CMK (cell line): ENCODE data around the gene SERGEF.

Experiments used
- DNase-seq: peaks from one replicate; pipeline ENCODE4 v3.0.0-alpha.2; 2010; ENCODE audit warnings: low read depth

The SERGEF gene

DNA sequence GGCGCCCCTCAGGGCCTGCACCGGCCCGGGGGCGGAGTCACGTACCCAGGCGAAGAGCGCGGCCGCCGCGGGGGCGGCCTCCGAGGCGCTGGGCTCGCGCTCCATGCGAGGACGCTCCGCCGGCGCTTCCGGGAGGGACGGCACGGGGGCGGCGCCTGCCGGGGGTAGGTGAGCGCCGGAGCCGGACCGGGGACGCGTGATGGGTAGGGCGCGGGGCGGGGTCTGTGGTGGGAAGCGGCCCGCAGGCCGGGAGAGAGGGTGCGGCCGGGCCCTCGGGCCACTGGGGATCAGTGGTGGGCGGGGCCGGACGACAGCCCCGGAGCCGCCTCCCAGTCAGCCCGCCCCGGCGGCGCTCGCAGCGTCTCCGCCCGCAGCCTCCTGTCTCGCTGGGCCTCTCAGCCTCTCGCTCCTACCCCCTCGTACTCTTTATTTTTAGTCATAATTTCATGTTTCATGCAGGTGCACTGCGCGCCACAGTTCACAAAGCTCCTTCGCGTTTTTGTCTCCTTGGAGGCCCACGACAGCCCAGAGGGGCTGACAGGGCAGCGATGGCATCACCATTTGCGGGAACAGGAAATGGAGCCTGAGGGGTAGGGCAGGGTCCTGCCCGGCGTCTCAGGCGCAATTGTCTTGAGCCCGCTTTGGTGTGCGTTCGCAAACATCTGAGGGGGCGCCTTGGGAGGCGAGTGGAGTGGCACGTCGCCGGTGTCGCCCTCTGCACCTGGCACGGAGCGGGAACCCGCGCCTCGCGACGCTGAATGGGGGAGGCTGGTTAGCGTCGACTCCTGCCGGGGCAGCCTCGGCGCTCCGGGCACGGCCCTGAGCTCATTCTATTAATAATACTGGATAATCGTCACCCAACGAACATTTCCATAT is at the start of gene SERGEF:
SERGEF (minus strand) TSS at position 142 of the 876 bp plus-strand sequence; CDS start at position 105, 37 bp downstream.
- peak; percentile 67 for DNase-seq

DNA sequence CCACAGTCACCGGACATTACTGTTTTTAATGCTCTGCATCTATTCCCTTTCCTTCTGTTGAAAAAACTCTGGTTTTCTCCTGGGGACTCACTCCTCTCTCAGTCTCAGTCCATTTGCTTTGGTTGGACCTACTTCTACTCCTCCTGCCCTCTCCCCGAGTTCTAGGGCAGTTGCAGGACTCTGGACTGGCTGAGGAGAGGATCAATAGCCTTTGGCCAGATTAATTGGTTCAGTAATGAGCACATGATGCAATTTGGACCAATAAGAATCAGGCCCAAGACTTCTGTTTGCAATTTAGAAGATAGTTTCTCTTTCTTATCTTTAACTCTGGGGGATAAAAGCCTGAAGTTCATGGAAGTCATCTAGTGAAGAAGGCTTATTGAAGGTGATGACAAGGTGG is 48.5 kb upstream of the SERGEF start:
- DNase-seq = no peak

DNA sequence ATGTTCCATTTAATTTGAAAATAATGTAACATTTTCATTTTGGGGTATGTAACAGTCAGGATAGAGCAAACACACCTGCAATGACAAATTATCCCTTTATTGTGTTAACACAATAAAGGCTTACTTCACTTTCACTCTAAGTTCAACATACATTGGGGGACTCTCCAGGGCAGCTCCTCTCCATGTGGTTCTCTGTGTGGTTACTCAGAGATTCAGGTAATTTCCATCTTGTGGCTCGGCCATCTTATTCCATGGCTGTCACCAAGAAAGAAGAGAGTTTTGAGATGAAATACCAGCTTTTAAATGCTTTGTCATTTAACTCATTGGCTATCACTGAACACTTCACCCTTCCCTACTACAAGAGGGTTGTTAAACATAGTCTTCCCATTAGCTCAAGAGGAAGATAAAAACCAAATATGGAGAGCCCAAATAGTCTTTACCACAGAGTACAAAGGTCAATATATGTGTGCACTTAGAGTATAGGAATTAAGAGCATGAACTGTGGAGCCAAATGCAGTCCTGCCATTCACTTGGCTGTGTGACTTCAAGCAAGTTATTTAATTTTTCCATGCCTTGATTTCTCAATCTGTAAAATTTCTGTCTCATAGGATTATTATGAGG is 43.8 kb upstream of the SERGEF start:
- DNase-seq = no peak

DNA sequence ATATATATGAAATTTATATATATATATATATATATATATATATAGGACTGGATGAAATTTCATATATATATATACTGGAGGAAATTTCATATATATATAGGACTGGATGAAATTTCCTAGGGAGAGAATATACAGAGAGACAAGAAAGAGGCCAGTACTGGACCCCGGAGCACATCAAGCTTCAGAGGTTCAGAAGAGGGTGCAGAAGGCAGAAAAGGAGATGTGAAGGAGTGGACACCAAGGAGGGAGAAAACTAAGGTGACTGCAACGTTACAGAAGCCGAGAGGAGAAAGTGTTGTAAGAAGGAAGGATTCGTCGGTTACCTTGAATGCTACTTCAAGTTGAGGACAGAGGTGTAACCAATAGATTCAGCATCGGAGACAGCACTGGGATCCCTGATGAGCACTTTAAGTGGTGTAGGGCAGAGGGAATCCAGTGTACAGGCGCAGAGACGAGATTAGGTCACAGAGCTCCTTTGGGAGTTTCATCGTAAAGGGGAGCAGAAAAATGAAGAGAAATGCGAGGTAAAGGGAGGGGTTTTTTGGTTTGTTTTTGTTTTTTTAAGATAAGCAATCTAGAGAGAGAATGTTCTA is 41.8 kb upstream of the SERGEF start:
- no peak for DNase-seq

DNA sequence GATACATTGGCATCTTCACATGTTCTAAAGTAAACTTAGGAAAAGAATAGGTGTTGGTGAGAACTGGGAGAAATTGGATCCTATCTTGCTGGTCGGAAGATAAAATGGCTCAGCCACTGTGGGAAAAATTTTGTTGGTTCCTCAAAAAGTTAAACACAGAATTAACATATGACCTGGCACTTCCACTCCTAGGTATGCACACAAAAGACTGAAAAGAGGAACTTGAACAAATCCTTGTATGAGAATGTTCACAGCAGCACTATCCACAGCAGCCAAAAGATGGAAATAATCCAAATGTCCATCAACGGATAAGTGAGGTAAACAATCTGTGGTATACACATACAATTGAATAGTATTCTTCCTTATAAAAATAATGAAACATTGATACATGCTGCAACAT is 38.0 kb upstream of the SERGEF start:
- no peak for DNase-seq

DNA sequence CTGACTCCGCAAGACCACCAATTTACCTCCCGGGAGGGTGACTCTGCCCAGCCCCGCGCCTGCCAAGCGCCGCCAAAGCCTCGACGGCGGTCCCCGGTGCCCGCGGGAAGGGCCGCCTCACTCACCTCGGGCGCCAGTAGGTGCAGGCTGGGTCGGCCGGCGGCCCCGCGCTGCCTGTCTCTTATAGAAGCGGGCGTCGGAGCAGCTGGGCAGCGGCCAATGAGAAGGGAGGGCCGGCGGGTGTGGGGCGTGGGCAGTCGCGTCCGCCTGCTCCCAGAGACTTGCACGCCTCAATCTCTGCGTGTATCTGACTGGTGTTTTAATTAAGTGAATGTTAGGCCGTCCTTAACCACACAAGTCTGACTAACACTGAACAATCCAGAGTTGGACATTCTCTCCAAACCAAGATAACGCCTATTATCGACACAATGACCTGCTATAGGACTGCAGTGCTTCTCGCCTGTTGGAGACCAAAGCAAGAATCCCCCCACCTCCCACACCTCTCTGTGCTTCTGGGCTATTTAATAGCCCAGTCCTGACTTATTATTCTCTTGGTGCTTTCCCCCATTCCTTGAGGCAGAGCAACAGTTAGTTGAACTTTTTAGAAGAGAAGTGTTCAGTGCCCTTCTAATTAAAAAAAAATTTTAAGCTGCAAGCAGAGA is 33.4 kb upstream of the SERGEF start, which contains the start of gene TPH1:
TPH1 (minus strand) TSS at position 154 of the 662 bp plus-strand sequence. CDS start 5,507 bp downstream, outside the sequence.
- no peak for DNase-seq

DNA sequence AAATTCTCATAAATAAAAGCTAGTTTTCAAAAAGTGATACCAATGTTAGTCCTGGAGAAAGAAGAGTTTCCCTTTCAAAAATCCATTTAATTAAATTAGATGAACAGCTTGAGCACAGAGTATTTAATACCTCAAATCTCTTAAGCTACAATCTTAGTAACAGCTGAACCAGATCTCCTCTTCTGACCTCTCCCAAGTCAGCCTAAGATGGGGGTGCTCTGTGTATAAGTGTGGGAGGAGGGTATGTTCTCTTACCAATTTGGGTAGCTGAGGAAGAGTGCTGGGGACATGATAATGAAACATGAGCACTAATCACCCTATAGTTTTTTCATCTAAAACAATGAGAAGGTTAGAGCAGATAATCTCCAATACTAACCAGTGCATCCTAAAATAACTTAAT is 23.6 kb upstream of the SERGEF start:
- no peak for DNase-seq

DNA sequence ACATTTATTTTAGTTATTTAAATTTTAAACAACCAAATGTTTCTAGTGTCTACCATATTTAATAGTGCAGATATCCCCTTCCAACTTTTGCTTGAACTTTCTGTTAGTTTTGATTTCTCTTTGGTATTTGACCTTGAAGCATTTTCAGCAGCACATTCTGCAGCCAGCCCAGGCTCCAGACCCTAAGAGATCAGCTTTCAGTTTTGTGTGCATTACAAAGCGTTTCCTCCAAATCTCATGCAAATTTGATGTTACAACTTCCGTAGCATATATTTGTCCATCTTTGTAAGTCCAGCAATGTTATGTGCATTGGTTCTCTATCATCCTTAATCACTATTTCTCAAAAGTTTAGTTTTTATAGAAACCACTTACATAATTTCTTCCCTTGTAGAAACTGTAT is 14.6 kb upstream of the SERGEF start:
- DNase-seq = no peak

DNA sequence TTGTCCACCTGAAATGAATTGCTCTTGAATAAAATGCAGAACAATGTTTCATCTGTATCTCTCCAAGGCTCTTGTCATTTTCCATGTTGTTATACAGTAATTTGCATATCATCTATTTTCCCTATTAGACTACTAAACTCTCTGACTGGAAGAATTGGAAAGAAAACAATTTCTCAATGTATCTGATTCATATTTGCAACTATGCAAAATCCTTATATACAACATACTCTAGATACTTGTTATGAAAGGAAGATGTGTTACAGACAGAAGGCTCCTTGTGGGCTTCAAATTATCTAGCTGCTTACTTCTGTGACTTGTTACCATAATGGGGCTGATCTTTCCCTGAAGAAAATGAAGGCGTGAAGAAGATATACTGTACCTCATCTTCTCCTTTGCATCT is 9.6 kb upstream of the SERGEF start:
- no peak for DNase-seq

DNA sequence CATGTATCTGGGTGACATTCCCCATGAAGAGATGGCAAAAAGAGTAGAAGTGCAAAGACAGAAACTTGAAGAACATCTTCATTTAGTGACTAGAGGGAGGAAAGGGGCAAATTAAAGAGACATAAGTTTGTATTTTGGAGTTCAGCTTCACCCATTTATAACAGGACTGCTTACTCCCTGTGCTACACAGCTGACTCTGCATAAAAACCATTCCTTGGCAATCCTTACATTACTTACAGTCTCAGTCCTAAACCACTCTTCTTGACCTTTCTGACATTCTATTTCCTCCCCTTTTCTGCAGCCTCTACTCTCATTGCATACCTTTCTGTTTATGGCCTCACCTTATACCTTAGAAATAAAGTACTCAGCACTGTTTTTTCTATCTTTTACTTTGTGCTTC is 6.8 kb upstream of the SERGEF start:
- no peak for DNase-seq

DNA sequence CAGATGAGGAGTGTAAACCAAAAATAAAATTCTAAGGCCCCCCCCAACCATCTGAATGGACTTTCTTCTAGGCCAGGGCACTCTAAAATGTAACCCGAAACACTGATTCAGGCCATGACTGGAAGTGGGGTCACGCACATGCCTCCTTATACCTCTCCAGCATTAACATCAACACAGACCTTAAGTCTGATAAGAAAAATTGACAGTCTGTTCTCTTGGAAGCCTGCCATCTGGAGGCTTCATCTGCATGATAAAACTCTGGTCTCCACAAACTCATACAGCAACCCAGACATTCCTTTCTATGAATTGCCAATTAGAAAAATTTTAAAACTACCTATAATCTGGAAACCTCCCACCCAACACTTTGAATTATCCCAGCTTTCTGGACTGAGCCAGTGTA is 3.9 kb upstream of the SERGEF start:
- DNase-seq = no peak

DNA sequence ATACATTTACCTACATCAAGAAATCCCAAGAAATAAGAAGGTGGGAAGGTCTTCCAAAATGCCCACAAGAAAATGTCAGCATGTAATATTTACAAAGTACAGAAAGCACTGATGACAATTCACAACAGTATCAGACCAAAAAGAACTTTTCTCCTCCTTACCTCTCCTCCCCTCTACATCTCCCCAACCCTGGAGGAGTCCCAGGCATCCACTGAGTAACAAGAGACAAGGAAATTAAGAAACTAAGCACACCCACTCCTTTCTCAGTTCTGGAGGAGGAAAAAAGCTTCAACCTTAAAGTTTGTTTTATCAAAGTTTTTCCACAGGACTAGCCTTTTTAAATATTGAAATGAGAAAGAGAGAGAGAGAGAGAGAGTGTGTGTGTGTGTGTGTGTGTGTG is 2.0 kb upstream of the SERGEF start:
- DNase-seq = no peak

DNA sequence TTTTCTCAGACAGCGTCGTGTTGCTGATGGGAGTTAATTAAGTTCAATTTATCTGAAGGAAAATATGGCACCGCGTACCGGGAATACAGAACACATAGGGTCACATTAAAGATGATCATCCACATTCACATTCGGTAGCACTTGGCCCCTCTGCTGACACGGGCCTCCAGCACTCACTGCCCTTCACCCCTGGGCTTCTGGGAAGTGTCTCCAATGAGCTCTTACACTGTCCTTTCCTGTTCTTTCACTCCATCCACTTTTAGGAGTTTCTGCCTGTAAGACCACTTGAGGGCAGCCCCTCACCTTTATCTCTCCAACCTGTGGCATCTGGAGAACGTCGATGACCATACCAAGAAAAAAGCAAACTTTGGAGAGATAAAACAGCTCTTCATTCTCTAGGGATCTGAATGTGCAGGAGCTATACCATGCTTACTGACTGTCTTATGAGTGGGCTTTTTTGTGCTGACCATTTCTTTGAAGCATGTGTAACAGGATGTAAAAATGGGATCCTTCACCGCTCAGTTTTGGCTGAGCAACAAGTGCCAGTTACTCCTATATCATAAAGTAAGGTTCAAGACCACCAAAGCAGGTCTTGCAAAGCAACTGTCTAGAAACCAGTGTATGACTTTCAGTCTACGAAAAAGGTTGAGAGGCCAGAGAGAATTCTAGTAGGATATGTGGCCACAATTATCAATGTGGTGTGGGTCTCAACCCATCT is 1.1 kb upstream of the SERGEF start:
- no peak for DNase-seq

DNA sequence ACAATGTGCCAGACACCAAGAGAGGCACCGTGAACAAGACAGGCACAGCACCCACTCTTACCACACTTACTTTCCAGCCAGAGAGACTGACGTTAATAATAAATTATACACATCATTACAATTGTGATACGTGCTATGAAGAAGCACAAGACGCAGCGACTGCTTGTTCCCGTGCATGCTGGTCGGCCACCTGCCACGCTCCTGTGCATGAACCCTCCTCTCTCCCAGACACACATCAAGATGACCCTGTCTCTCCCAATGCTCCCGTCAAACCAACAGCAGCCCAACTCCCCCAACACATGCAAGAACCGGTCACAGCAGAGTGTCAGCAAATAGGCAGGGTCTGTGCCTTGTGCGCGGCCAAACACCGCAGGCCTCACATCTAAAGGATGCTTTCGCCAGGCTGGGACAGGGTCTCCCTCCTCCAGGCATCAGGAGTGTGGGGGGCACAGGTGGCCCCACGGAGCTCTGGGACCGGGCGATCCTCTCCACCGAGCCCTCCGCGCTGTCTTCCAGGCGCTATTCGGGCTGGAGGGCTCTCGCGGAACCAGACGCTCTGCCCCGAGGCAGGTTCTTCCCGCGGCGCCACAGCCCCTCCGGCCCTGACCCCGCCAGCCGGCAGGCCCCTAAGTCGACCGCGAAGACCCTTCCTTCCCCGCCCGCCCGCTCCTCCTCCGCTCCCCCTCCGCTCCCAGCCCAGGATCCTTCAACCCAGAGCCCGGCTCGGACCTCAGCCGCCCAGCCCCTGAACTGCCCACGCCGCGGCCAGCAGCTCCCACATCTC is 533 bp downstream of the SERGEF start:
- no peak for DNase-seq

DNA sequence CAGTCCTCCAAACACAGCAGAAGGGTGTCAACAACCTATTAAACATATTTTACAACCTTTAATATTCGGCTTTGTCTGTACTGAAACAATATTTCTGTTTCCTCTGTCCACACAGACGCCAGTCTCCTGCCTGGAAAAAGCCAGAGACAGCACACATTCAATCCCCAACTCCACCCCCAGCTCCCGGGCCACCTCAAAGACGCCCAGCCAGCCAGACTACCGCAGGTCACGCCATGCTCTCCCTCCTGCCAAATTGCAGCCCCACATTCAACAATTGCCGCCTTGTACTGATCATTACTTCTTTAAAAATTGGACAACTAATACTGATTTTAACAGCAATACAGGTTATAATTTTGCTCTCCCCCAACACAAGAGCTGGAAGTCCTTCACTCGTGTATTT is 1.2 kb downstream of the SERGEF start:
- no peak for DNase-seq

DNA sequence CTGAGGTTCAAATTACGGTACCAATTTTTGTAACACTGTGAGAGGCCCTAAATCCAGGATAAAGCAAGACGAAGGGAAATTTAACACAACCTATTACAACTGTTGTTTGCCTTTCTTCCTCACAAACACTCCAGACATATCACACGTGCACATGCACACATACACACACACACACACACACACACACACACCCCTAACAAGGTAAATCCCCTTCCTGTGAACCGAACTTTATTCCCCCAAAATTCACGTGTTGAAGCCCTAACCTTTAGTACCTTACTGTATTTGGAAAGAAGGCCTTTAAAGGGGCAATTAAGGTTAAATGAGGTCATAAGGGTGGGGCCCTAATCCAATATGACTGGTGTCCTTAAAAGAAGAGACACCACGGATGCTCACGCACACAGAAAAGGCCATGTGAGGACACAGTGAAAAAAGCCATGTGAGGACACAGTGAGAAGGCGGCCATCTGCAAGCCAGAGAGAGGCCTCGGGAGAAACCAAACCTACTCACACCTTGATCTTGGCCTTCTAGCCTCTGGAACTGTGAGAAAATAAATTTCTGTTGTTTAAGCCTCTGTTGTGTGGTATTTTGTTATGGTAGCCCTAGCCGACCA is 1.8 kb downstream of the SERGEF start:
- no peak for DNase-seq

DNA sequence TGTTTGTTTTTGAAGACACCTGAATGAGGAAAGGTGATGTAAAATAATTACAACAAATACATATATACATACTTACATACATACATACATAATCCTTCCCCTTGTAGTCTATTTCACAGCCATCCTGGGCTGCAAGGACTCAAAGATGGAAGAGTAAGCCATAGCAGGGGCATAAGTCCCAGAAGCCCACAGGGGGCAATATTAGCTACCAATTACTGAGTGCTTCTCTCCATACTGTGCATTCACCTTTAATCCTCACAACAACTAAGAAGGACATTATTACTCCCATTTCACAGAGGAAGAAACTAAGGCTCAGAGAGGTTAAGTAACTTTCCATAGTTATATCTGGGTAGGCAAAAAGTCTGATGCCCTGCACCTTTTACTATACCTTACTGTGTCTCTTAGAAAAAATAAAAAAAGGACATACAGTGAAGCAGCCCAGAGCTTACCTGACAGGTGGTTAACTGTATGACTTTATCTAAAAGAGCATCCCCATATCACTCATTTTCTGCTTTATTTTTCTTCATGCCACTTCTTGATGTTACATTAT is 2.7 kb downstream of the SERGEF start:
- no peak for DNase-seq

DNA sequence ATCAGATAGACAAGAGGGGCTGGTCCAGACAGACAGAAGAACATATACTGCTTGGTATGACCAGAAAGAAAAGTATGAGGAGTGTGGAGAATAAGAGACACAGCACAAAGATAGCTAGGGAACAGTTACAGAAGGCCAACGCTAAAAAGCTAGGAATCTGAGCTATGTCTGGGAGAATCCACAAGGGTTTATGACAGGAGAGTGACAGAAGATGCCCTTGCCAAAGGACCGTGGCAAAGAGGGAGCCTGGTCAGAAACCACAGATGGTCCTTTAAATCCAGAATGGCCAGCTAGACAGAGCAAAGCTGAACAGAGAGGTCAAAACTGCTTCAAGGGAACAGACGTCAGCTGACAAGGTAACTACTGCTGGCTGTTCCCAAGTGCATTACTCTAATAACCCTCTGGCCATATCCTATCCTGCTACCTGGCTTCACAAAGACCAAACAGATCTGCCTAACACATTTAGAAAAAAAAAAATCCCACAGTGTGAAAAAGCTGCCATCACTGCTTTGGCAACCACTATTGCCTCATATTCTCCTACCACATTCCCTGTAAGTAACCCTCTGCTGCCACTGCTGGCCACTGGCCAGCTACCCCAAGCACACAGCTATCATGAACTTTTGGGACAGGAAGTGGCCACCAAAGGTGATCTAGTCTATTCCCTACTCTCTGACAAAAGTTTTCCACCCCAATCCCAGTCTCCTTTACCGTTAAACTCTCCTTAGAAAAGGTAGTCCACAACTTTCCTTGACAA is 7.3 kb downstream of the SERGEF start:
- no peak for DNase-seq

DNA sequence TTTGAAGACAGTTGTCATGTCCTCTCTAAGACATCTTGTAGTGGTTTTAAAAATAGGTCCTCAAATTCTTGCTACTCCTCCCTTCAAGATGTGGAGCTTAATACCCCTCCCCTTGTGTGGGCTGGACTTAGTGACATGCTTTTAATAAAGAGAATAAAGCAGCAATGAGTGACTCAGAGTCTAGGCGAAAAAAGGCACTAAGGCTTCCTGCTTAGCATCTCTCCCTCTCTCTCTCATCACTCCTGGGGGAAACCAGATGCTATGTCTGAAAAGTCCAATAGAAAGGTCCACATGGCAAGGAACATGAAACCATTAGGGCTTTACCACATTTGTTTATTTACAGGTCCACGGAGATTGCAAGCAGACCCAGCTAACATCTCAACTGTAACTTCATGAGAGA is 11.7 kb downstream of the SERGEF start:
- DNase-seq = no peak

DNA sequence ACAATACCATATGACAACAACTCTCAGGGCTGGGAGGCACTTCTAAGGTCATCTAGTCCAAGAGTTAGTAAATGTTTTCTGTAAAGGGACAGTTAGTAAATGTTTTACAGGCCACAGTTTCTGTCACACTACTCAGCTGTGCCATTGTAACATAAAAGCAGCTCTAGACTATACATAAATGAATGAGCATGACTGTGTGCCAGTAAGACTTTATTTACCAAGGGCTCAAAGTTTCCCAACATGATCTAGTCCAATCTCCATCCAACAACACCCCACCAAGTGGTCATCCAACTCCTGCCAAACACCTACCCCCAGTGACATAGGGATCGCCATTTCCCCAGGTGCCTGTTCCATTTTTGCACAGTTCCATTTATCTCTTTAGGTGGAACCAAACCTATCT is 12.1 kb downstream of the SERGEF start:
- DNase-seq = no peak
